Activated CD4-positive, alpha-beta T cell treated with anti-CD3 and anti-CD28 coated beads, Interleukin-2, amount 10 ng/mL, durations not matched to agents 24 days and 14 days (primary cell): ENCODE data around the gene FAM83D. TPM values are rescaled to one million over a fixed set of nuclear protein-coding genes. Genes with fewer than 3 reads are reported as not detected.

ENCODE experiments used
- DNase-seq: peaks from one replicate; pipeline ENCODE4 v3.0.0; 2022
- H3K27ac Mint-ChIP-seq: one replicate; pipeline ENCODE4 v1.8.0; 2022; ENCODE audit warnings: mild to moderate bottlenecking, mixed read lengths
- H3K27me3 Mint-ChIP-seq: one replicate; pipeline ENCODE4 v1.8.0; 2022; ENCODE audit warnings: mixed read lengths
- H3K36me3 Mint-ChIP-seq: one replicate; pipeline ENCODE4 v1.8.0; 2022; ENCODE audit warnings: low read depth, mild to moderate bottlenecking, mixed read lengths
- H3K4me1 Mint-ChIP-seq: one replicate; pipeline ENCODE4 v1.8.0; 2021; ENCODE audit warnings: mixed read lengths
- H3K4me3 Mint-ChIP-seq: one replicate; pipeline ENCODE4 v1.8.0; 2022; ENCODE audit warnings: mild to moderate bottlenecking, moderate library complexity, mixed read lengths
- H3K9me3 Mint-ChIP-seq: one replicate; pipeline ENCODE4 v1.8.0; 2021; ENCODE audit warnings: mixed read lengths
- intact Hi-C: fragments of 100-400 bp; cut with micrococcal nuclease; formaldehyde crosslinking; loops from one replicate; pipeline ENCODE4 v1.15.1; 2023
- total RNA-seq: library from RNA; stranded (reverse); gene quantifications from 2 replicates; pipeline ENCODE4 v1.2.3, GENCODE V29; 2022

The FAM83D gene
- total RNA-seq, 1 donor from 2014 or later = 13.7 TPM

DNA sequence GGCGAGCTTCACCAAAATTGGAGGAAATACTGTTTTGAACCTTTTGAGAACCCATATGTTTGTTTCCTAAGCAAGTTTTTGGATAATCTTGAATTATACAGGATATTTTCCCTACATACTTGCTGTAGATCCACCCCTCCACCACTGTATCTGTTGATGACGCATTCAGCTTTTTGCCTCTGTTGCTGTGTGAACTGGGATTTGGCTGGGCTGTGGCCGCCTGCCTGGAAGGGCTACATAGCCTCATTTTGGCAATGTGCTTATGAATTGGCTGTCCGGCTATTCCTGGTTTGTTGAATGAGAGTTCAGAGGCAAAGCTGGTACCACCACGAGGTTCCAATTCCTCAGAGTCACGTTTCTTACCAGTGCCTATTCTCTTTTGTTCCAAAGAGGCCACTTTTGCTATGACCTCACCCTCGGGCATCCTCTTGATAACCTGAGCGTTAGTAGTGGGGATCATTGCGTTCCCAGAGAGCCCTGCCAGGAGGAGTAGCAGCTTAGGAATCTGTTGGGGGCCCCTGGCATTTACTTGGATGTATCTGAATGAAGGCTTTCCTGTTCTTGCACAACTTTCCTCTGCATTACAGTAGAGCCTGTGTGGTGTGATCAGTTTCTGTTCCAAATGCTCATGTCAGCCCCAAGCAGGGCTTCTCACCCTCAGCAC is 6.4 kb downstream of the FAM83D start:
- Mint-ChIP-seq H3K4me3 (no peak overlapping the region), H3K9me3 (no peaks in the 10 kb centered on the region), H3K27ac (peak overlapping the region; percentile 29), H3K27me3 (no peaks in the 10 kb centered on the region), H3K36me3 (peaks cover 15% of the 10 kb centered on the region), H3K4me1 (peaks cover 43% of the 10 kb centered on the region)
- DNase-seq = no peak
- intact Hi-C loops = no loop called here

DNA sequence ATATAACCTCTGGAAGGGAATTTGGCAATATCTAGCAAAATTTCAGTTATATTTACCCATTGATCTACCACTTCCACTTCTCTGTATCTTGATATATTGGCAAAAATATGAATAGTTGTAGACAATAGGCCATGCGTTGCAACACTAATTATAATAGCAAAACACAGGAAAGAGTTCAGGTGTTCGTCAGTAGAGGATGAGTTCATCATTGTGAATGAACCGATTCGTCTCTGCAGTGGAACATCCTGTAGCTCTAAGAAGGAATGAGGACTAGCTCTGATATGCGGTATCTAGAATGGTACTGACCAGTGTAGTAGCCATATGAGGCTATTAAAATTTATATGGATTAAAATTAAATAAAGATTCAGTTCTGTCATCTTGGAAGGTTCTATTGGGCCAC is 8.3 kb downstream of the FAM83D start:
- Mint-ChIP-seq H3K27me3 (no peaks in the 10 kb centered on the region), H3K36me3 (peaks cover 14% of the 10 kb centered on the region), H3K4me3 (no peak overlapping the region), H3K4me1 (peaks cover 35% of the 10 kb centered on the region), H3K27ac (no peak overlapping the region), H3K9me3 (no peaks in the 10 kb centered on the region)
- intact Hi-C loops = no loop called here
- no peak for DNase-seq

DNA sequence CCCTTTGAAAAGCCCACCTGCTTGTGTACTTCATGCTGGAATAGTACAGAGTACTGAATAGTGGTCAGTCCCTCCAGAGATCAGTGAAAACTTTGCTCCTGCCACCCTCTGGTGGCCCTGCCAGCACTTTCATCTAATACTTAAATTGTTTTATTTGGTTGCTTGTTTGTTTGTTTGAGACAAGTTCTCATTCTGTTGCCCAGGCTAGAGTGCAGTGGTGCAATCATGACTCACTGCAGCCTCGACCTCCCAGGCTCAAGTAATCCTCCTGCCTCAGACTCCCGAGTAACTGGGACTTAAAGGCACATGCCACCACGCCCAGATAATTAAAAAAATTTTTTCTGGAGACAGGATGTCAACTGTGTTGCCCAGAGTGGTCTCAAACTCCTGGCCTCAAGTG is 9.1 kb downstream of the FAM83D start:
- Mint-ChIP-seq H3K4me3 (no peak overlapping the region), H3K27me3 (no peaks in the 10 kb centered on the region), H3K27ac (no peak overlapping the region), H3K9me3 (no peaks in the 10 kb centered on the region), H3K36me3 (peaks cover 14% of the 10 kb centered on the region), H3K4me1 (peaks cover 30% of the 10 kb centered on the region)
- no peak for DNase-seq
- intact Hi-C loops = no loop called here

DNA sequence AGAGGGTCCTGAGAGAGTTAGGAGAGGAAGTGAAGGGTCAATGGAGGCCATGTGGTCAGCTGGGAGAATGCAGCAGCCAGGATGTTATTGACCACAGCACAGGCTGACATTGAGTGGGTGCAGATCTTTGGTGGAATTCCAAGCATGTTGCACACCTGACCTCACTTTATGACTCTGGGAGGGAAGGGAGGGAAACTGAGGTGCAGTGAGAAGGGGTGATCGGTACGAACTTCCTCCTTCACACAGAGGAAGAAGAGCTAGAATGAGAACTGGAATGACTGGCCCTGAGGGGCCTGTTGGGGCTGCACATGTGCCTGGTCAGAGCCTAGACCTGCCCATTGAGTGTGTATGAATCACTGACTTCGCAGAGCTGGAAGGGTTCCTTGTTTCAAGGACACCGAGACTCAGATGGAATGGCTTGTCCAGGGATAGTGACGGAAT is 9.8 kb downstream of the FAM83D start:
- Mint-ChIP-seq H3K36me3 (peaks cover 16% of the 10 kb centered on the region), H3K9me3 (no peaks in the 10 kb centered on the region), H3K27me3 (no peaks in the 10 kb centered on the region), H3K4me3 (no peak overlapping the region), H3K27ac (no peak overlapping the region), H3K4me1 (peaks cover 28% of the 10 kb centered on the region)
- DNase-seq = no peak
- intact Hi-C loops = no loop called here

DNA sequence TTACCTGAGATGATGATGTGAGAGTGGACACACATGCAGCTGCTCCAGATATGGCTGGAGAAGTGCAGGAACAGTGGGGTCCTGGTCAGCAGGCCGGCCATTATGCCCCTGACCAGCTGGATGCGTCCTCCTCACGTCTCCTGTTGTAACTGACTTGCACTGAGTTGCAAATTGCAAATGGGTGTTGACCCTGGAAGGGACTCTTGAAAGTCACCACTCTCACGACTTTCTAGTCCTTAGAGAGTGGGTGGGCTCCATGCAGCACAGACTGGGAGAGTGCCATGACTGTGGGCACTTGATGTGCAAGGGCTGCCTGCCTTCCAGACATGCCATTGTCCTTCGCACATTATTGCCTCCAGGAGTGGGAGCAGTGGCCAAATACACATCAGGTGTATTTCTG is 10.8 kb downstream of the FAM83D start:
- Mint-ChIP-seq H3K4me1 (peaks cover 28% of the 10 kb centered on the region), H3K27me3 (no peaks in the 10 kb centered on the region), H3K4me3 (no peak overlapping the region), H3K27ac (no peak overlapping the region), H3K9me3 (no peaks in the 10 kb centered on the region), H3K36me3 (peaks cover 22% of the 10 kb centered on the region)
- intact Hi-C loops = no loop called here
- DNase-seq = no peak

DNA sequence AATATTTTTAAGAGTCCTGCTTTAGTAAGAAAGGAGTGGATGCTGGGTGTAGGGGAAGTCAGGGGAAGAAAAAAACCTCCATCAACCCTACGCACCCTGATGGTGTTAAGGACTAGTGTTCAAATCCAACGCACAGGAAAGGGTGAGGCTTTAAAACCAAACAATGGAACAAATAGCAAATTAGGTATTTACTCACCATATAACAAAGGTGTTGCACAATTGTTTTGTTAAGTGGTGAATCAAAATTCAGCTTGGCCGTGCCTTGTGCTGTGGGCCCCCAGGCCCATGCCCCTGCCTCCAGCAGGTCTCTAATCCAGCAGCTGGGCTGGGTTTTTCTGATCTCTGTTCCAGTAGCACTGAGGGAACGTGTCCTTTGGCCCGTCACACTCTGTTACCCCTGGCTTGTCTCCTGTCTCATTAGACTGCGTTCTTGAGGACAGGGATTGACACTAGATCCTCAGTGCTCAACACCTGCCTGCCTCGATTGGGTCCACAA is 11.8 kb downstream of the FAM83D start:
- Mint-ChIP-seq H3K27ac (no peak overlapping the region), H3K36me3 (peaks cover 30% of the 10 kb centered on the region), H3K4me1 (peaks cover 23% of the 10 kb centered on the region), H3K27me3 (no peaks in the 10 kb centered on the region), H3K4me3 (no peak overlapping the region), H3K9me3 (no peaks in the 10 kb centered on the region)
- intact Hi-C loops = no loop called here
- no peak for DNase-seq

DNA sequence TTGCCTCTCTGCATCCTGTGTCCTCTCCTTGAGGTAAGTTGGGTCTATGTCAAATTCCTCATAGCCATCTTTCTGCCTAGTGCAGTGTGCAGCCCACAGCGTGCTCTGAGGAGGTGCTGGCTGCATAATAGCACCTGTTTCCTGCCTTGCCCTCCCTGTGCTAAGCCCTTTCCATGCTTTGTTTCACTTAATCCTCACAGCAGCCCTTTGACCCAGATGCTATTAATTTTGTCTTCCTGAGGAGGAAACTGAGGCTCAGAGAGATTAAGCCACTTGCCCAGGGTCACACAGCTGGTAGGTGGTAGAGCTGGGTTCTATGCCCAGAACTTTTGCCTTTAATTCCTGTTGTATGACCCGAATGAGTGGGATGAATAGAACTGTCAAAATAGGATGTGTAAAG is 13.5 kb downstream of the FAM83D start:
- H3K36me3 Mint-ChIP-seq = peaks cover 35% of the 10 kb centered on the region
- peaks cover 20% of the 10 kb centered on the region for H3K4me1 Mint-ChIP-seq
- H3K27me3 Mint-ChIP-seq = no peaks in the 10 kb centered on the region
- H3K4me3 Mint-ChIP-seq = no peak overlapping the region
- H3K9me3 Mint-ChIP-seq = no peaks in the 10 kb centered on the region
- no peak overlapping the region for H3K27ac Mint-ChIP-seq
- DNase-seq = no peak
- intact Hi-C loops = no loop called here

DNA sequence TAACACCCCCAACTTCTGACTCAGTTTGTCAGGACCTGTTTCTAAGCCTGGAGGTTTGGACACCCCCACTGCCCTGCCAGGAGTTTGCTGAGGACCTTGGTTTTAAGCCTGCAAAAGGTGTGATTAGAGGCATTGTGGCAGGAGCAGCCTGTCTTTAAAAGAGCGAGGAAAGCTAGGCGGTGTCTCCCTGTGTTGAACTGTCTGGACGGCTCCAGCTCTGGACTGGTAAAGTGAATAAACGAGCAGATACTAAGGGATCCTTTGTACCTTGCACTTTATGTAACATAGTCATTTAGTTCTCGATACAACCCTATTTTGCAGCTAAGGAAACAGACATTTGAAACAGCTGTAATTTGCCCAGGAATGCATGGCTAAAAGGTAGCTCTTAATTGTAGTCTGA is 14.4 kb downstream of the FAM83D start:
- Mint-ChIP-seq H3K36me3 (peaks cover 37% of the 10 kb centered on the region), H3K4me1 (peaks cover 16% of the 10 kb centered on the region), H3K4me3 (no peak overlapping the region), H3K27ac (no peak overlapping the region), H3K27me3 (no peaks in the 10 kb centered on the region), H3K9me3 (no peaks in the 10 kb centered on the region)
- intact Hi-C loops = no loop called here
- no peak for DNase-seq

DNA sequence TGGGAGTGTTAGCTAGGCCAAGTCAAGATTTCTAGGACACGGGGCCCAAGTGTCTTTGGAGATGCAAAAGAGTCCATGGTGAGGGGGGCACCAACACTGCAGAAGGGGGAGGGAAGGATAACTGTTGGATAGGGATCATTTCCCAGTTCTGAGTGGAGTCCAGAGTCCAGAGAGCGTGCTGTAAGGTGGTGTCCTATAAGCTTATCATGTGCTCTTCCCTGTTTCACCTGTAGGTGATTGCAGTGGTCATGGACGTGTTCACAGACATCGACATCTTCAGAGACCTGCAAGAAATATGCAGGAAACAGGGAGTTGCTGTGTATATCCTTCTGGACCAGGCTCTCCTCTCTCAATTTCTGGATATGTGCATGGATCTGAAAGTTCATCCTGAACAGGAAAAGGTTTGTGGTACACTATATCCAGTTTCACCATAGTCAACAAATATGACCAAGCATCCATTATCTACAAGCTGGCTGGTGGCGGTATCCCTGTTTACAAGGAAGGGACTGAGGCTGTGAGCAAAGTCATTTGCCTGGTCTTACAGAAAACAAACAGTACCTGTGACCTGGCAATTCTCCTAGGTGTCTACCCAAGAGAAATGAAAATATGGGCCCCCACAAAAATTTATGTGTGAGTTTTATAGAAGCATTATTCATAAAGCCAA is 15.6 kb downstream of the FAM83D start:
- Mint-ChIP-seq H3K27ac (peak overlapping the region; percentile 10), H3K4me1 (peaks cover 14% of the 10 kb centered on the region), H3K4me3 (no peak overlapping the region), H3K36me3 (peaks cover 43% of the 10 kb centered on the region), H3K27me3 (no peaks in the 10 kb centered on the region), H3K9me3 (no peaks in the 10 kb centered on the region)
- intact Hi-C loops = no loop called here
- no peak for DNase-seq

DNA sequence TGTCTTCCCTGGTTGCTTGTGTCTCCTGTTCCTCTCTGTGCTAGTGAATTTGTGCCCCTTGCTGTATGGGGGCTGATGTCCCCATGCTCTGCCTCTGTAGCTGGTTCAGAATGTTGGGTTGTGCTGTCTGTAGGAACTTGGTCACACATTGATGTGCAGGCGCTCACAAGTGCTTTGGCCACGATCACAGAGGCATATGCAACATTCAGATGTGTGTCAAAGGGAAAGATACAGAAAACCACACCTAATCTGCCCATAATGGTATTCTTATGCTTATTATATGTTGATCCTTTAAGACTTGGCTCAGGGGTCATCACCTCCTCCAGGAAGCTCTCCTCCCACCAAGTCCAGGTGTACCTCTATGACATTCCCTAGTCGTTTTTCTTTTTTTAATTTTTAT is 18.8 kb downstream of the FAM83D start:
- peak overlapping the region; percentile 70 for H3K27ac Mint-ChIP-seq
- no peak for DNase-seq
- peaks cover 55% of the 10 kb centered on the region for H3K36me3 Mint-ChIP-seq
- H3K4me3 Mint-ChIP-seq = no peak overlapping the region
- H3K9me3 Mint-ChIP-seq = no peaks in the 10 kb centered on the region
- H3K4me1 Mint-ChIP-seq = peaks cover 6% of the 10 kb centered on the region
- no peaks in the 10 kb centered on the region for H3K27me3 Mint-ChIP-seq
- intact Hi-C loops = no loop called here

DNA sequence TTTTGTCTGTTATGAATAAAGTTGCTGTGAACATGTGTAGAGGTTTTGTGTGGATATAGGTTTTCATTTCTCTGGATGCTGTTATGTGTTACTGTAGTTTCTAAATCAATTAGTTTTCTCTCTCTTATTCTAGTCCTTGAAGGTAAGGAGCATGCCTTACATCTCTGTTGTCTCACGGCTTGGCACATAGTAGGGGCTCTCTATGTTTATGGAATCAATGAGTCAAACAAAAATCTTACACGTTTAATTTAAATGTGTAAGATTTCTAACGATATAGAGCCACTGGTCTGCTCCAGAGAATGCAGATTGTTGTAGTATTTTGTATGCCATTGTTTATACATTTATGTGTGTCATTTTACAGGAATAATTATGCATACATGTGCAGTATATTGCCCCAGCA is 20.6 kb downstream of the FAM83D start:
- no peaks in the 10 kb centered on the region for H3K9me3 Mint-ChIP-seq
- no peaks in the 10 kb centered on the region for H3K27me3 Mint-ChIP-seq
- no peaks in the 10 kb centered on the region for H3K4me1 Mint-ChIP-seq
- no peak overlapping the region for H3K4me3 Mint-ChIP-seq
- no peak for DNase-seq
- intact Hi-C loops = no loop called here
- peaks cover 59% of the 10 kb centered on the region for H3K36me3 Mint-ChIP-seq
- no peak overlapping the region for H3K27ac Mint-ChIP-seq

DNA sequence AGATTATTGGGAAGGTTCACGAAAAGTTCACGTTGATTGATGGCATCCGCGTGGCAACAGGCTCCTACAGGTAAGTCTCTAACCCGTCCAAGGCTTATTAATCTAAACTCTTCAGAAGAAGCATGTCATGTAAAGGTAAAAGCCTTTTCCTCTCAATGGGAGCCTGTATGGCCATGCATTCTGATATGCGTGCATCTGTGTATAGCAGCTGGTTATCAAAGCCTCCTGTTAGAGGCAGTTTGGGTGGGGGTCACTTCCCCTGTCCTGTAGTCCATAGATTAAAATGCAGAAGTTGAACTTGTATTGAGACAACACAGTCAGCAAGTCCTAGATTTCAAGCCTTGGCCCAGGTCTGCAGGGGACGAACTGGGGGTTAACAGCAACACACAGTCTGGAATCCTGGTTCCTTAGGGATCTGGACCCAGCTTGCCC is 21.7 kb downstream of the FAM83D start:
- Mint-ChIP-seq H3K4me1 (peaks cover 2% of the 10 kb centered on the region), H3K36me3 (peaks cover 58% of the 10 kb centered on the region), H3K4me3 (no peak overlapping the region), H3K27me3 (no peaks in the 10 kb centered on the region), H3K9me3 (no peaks in the 10 kb centered on the region), H3K27ac (no peak overlapping the region)
- intact Hi-C loops = no loop called here
- no peak for DNase-seq

DNA sequence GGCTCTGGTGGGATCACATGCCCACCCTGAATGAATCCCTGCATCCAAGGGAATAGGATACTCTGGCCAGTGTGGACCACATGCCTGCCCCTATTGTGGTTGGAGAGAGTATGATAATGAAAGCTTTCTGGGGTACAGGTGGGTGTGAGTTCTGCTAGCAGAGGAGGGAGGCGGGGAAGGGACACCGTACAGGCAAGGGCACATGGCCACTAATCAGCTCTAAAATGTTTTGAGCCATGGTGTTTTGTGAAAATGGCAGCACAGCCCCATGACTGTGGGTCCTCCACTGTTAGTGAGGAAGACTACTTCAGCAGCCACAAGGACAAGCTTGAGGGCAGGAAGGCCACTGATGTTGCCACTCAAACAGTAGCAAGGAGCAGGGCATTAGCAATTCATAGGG is 24.0 kb downstream of the FAM83D start:
- Mint-ChIP-seq H3K36me3 (peaks cover 56% of the 10 kb centered on the region), H3K4me1 (peaks cover 2% of the 10 kb centered on the region), H3K9me3 (no peaks in the 10 kb centered on the region), H3K27ac (no peak overlapping the region), H3K4me3 (no peak overlapping the region), H3K27me3 (no peaks in the 10 kb centered on the region)
- intact Hi-C loops = no loop called here
- no peak for DNase-seq

DNA sequence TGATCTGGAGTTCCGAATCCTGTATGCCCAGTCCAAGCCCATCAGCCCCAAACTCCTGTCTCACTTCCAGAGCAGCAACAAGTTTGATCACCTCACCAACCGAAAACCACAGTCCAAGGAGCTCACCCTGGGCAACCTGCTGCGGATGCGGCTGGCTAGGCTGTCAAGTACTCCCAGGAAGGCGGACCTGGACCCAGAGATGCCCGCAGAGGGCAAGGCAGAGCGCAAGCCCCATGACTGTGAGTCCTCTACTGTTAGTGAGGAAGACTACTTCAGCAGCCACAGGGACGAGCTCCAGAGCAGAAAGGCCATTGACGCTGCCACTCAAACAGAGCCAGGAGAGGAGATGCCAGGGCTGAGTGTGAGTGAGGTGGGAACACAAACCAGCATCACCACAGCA is 25.4 kb downstream of the FAM83D start:
- peaks cover 50% of the 10 kb centered on the region for H3K36me3 Mint-ChIP-seq
- H3K27me3 Mint-ChIP-seq = no peaks in the 10 kb centered on the region
- H3K4me3 Mint-ChIP-seq = no peak overlapping the region
- intact Hi-C loops = no loop called here
- H3K4me1 Mint-ChIP-seq = peaks cover 2% of the 10 kb centered on the region
- H3K9me3 Mint-ChIP-seq = no peaks in the 10 kb centered on the region
- DNase-seq = no peak
- no peak overlapping the region for H3K27ac Mint-ChIP-seq
